NCI-H2171 (cell line): Measurements from ENCODE around the gene PPP1R1B.

Experiments
- DNase-seq: peaks from one replicate; lab custom pipeline; 2025; lab: John Stamatoyannopoulos, UW

Gene PPP1R1B

DNA sequence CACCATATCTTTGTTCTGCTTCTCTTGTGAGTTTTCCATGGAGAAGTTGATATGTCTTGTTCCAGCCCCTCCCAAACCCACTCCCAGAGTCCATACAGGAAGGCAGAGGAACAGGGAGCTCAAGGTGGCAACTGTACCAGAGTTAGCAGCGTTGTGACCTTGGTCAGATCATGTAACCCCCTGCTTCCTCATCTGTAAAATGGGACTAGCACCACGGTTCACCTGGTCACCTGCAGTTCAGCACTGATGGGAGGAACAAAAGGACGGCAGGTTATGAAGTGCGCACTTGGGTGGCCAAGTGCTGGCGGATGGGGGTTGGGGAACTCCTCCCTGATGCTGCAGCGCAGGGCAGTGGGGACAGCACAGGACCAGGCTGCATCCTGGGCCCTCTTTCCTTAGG is 11.3 kb upstream of the PPP1R1B start:
- no peak for DNase-seq

DNA sequence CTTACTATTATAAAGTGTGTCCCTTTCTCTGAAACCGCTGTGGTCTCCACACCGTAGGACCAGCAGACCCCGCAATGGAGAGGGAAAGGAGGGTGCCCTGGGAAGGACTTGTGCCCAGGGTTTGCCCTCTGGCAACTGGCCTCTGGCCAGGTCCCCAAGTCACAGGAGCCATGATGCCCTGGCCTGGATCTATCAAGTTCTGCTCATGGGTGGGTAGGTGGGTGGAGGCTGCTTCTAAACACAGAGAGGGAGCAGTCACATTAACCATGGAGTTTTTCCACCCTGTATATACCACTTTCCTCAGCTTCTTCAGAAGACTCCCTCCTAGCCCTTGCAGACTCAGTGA is 9.7 kb upstream of the PPP1R1B start:
- no peak for DNase-seq

GRCh38 chr17:39617446-39618245 is 9.1 kb upstream of the PPP1R1B start:
- DNase-seq: peak; percentile 85

- DNase-seq: no peak
Measured at GRCh38 chr17:39618246-39618913, 8.4 kb upstream of the PPP1R1B start.

DNA sequence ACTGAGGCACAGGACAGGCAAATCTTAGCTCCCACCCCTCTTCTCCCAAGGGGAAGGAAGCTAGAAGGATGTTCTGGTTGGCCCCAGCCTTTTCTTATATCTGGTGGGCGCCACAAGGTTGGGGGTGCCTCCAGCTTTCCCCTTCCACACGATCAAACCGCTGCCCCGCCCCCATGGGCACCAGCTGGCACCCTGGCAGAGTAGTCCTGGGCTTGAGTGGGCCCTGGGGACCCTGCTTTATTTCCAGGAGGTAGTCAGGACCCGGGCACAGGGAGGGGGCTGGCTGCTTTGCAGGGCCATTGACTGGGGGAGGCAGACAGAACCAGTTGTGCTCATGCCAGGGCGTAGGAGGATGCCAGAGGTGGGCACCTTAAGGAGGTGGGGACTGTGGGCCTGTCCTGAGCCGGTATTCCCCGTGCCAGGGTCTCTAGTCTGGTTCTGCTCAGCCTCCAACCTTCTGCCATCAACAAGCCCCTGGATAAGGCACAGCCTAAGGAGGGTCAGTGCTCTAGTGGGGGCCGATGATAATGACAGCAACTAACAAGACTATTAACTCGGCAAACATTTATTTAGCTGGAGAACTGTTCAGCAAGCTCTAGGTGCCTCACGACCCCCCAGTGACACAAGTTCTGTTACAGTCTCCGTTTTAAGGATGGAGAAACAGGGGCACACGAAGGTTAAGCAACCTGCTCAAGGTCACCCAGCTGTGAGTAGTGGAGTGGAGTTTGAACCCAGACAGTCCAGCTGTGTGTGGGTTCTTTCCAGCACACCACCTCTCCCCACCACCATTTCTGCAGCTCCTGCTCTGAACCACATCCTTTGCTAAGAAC is 7.6 kb upstream of the PPP1R1B start:
- DNase-seq: peak; percentile 76

DNA sequence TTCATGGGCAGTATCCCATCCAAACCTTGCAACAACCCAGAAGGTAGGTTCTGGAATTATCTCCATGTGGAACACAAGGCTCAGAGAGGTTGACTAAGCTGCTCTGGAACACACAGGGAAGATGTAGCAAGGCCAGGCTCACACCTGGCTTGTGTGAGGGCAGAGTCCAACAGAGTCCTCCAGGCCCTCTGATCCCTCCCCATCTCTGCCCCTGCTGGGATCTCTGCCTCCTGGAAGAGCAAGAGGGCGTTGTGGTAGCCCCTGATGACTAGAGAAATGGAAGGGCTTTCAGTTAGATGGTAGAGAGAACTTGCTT is 7.0 kb upstream of the PPP1R1B start:
- no peak for DNase-seq

DNA sequence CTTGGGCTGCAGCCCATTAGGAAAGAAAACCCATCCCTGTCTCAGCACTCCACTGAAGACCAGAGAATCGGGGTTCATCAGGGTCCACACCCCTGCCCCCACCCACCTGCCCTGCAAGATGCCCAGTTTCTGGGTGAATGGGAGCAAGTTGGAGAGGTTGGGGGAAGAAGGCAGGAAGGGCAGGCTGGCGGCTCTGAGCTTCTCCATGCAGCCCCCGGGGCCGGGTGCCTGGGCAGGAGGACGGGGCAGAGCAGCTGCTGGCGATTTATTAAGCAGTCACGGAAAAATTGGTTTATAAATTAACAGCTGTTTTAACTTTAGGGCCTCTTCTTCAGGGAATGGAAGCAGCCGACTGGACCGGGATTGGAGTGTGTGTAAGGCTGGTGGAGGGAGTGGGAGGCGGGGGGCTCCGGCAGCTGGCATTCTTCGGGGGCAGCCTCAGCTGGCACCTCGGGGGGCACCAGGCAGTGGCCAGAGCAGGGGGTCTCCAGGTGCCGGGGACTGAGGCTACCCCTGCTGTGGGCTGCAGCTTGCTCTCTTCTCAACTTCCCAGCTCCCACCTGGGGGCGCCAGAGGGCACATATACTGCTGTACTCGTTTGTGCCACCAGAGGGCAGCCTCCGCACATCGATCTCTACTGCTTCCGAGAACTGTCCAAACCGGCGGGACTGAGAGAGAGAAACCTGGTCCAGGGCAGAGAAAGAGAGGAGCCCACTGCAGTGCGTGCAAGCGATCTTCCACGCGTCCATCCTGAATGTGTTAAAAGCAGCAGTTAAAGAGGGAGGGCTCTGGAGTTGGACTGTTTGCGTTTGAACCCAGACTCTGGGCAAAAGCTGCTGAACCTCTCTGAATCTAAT is 5.0 kb upstream of the PPP1R1B start:
- peak; percentile 42 for DNase-seq

DNA sequence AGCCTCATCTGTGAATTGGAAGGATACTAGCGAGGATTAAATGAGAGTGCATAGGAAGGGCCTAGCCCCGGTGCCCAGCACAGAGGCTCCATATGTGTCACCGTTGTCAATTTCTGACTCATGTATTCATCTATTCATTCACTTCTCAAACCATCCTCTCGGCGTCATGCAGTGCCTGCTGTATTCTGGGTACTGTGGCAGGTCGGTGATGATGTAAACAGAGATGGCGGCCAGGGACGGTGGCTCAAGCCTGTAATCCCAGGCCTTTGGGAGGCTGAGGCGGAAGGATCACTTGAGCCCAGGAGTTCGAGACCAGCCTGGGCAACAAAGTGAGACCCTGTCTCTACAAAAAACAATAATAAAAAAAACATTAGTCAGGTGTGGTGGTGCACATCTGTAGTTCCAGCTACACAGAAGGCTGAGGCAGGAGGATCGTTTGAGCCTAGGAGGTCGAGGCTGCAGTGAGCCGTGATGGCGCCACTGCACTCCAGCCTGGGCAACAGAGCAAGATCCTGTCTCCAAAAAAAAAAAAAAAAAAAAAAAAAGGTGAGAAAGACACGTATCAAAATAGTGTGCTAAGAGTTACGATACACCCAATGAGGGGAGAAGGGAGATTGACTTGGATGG is 4.3 kb upstream of the PPP1R1B start:
- no peak for DNase-seq

DNA sequence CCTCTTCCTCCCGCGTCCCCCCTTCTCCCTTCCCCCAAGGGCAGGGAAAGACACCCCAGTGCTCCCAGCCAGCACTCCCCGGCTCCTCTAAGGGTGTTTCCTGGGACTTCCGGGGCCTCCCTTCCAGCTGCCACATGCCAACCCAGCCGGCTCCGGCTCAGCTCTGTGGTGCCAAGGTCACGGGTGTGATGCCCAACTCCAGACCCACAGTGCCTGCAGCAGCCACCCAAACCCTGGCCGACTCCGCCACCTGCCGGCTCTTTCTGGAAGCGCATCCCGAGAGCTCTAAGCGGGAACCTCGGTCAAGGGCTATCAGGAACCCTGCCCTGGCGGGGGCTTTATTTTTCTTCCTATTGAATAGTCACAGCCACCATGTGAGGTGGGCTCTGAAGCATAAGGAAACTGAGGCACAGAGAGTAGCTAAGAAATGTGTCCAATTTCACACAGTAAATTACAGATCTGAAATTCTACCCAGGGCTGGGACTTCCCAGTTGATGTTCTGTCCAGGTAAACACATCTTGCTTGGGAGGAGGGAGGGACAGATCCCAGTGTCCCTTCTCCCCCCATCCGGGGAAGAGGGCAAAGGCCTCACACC is 3.3 kb upstream of the PPP1R1B start:
- peak; percentile 40 for DNase-seq

GRCh38 chr17:39624313-39624712 is 2.4 kb upstream of the PPP1R1B start:
- no peak for DNase-seq

- DNase-seq: no peak
Measured at GRCh38 chr17:39625198-39625785, 1.5 kb upstream of the PPP1R1B start.

DNA sequence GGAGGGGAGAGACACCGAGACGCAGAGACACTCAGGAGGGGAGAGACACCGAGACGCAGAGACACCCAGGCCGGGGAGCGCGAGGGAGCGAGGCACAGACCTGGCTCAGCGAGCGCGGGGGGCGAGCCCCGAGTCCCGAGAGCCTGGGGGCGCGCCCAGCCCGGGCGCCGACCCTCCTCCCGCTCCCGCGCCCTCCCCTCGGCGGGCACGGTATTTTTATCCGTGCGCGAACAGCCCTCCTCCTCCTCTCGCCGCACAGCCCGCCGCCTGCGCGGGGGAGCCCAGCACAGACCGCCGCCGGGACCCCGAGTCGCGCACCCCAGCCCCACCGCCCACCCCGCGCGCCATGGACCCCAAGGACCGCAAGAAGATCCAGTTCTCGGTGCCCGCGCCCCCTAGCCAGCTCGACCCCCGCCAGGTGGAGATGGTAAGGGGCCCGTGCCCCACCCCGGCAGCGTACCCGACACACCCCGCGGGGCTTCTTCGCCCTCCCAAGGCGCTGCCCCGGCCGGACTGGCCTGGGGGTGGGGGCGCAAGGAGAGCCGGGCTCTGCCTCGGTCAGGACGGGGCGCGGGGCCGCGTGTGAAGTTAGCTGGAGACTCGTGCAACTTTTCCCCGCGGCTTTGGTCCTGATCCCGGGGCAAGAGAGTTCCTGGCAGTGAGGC is 427 bp downstream of the PPP1R1B start:
- no peak for DNase-seq

GRCh38 chr17:39627712-39628516 is 1.2 kb downstream of the PPP1R1B start:
- DNase-seq: no peak

- DNase-seq: no peak
Measured at GRCh38 chr17:39628655-39629493, 2.1 kb downstream of the PPP1R1B start.

DNA sequence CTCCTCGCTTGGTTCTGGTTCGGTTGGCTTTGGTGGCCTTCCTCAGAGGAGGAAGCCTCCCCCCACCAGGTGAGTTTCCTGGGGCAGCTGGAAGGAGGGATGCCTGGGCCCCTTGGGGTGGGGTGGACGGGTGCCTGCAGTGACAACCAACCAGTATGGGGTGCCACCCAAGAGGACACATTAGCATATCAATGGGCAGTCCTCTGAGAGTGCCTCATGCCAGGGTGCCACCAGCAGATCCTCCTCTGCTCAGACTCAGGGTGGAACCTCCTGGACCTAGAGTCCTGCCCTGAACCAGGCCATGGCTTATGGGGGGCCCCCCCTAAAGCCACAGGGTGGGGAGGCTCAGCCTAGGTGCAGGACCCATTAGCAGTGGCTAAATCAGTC is 2.7 kb downstream of the PPP1R1B start:
- DNase-seq: no peak

DNA sequence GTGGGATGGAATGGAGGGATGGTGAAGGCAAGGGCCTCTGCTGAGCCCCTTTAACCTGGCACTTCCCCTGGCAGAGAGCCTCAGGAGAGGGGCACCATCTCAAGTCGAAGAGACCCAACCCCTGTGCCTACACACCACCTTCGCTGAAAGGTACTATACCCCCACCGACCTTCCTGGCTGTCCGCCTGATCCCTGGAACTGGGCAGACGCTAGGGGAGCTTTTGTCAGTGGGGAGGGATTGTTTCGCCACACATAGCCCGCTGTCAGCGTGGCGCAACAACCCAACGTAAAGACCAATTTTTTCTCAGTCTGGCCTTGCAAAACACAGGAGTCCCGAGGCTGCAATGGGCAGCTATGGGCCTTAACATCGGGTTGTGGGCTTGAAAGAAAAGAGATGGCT is 3.1 kb downstream of the PPP1R1B start:
- no peak for DNase-seq

- DNase-seq: no peak
Measured at GRCh38 chr17:39631403-39631802, 4.7 kb downstream of the PPP1R1B start.

DNA sequence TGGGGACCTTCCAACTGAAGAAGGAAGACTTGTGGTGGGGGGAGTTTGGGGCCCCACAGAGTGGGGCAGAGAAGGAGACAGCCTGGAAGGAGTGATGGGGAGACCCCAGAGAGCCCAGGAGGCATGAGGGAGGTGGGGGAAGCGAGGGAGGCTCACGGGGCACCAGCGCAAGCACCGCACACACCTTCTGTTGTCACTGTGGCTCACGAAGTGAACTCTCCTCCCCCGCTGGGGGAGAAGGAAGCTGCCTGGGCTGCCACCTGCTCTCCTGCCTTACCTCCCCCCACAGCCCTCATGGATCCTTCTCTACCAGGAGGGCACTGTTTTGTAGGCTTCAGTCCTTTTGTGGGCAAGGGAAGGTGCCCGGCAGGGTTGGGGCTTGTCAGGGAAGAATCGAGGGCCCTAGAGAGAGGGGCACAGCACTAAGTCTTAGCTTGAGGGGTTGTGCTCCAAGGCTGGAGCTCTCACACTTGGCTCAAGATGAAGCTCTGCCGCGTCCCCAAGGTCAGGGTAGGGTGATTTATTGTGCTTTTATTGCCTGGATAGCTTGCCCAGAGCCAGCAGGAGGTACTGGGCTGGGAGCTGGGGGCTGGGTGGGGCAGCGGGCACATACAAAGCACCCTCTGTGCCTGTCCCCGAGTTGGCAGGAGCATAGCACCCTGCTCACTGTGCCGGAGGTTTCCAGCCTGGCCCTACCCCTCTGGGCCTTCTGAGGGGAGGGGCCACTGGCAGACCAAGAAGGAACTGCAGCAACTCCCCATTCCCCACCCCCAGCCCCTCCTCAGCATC is 5.6 kb downstream of the PPP1R1B start:
- DNase-seq: peak; percentile 36
